ENCODE results near the gene STK32B.
"Not testable (repeated sequence)": the region's sequence is repeated elsewhere in the genome, so short reads cannot be mapped to it uniquely, and the experiment has no call there.

STK32B gene

DNA sequence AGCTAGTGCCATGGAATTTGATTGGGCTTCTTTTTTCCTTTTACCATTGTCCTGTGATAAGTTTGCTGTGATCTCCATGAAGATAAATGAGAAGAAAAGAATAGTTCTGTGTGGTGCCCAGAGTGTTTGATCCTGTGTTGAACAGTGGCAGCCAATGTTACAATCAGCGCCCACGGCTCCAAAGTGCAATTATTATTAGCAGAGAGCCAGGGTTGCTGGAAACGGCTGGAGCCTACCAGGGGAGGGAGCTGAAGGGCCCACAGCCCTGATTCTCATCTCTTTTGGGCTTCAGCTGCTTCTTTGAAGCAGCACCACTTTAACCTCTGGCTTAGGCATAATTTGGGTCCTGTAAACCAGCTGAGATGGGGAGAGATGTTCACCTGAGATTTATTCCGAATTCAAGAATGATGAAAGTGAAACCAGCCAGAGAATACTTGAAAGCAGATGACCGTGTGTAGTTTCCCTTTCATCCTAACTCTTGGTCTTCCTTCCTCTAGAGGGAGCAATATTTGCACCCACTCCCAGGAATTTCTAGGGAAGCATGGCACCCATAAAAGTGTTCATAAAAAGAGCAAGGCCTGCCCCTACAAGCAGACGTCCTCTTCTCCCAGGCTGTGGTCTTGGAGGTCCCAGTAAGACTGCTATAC, 358.8 kb downstream of the STK32B start:
- no peak for DNase-seq

- no peak for DNase-seq
Measured at GRCh38 chr4:5412296-5412695, 361.0 kb downstream of the STK32B start.

DNA sequence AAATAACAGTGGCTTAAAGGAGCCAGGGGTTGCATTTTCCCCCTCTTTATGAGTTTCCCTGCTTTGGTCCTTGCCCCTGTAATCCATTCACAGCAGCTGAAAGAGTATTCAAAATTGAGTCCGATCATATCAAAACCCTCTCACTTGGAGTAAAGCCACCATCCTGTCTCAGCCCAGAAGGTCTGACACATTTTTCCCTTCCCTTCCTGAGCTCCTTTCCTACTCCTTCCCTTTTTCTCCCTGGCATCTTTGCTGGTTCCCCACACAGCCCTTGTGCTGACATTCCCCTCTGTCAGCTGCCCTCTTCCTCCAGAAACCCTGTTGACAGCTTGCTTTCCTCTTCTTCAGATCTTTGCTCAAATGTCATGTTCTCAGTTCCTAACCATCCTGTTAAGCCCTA, 361.5 kb downstream of the STK32B start:
- no peak for DNase-seq

DNA sequence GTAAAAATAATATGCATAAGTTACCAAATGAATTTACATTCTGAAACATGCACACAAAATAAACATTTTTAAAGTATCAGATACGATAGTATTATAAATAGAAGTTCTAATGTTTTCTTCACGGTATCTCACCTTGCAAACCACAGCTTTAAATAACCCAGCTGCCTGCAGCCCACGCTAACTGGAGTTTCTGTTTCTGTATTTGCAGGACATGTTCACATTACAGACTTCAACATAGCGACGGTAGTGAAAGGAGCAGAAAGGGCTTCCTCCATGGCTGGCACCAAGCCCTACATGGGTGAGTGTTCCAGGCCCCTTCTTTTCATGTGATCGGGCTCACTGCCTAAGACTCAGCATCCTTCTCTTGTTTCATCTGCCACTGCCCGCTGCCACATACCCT, 365.4 kb downstream of the STK32B start:
- no peak for DNase-seq

GRCh38 chr4:5420266-5420665, 369.0 kb downstream of the STK32B start:
- DNase-seq: no peak

DNA sequence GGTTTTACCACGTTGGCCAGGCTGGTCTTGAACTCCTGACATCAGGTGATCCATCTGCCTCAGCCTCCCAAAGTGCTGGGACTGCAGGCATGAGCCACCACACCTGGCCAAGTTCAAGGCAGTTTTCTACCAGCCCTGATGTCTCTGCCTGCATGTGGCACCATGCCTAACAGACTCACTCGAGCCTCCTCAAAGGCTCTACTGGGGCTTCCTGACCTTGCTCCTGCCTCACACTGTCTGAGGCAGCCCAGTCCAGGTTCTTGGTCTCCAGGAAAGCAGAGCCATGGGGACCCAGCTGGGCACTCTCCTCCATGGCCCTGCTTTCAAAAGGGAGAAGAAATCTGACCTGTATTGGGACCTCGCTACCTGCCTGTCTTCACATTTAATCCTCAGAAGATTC, 370.1 kb downstream of the STK32B start:
- DNase-seq: no peak

DNA sequence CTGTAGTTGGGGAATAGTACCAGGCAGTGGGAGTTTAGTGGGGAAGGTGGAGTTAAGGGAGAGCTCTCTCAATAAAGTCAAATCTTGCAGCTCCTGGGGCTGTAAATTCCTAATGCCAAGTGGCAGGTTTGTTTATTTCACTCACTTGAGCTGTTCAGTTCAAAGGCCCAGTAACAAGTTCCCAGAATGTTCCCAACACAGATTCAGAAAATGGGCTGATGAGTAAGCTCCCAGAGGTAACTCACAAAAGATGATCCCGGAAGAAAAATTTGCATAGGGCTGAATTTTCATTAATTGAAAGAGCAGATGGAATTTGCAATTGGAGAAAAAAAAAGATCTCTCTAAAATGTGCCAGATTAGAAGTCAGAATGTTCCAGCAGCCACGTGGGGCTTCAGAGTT, 370.9 kb downstream of the STK32B start:
- no peak for DNase-seq

DNA sequence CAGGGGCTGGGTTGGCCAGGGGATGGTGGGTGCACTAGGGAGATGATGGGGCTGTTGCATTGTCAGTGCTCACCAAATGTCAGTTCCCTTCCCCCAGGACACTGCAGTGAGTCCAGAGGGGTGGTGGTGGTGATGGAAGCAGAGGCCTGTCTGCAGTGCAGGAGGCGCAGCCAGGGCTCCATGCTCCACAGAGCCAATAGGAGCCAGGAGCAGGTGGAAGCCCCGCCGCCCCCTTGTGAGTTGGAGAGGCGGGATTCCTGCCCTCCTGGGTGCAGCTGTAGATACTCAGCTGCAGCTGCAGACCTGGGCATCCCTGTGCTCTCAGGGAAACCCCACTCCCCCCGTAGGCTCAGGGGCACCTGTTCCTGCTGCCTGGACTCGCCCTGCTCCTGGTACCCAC, 372.4 kb downstream of the STK32B start:
- DNase-seq: no peak

DNA sequence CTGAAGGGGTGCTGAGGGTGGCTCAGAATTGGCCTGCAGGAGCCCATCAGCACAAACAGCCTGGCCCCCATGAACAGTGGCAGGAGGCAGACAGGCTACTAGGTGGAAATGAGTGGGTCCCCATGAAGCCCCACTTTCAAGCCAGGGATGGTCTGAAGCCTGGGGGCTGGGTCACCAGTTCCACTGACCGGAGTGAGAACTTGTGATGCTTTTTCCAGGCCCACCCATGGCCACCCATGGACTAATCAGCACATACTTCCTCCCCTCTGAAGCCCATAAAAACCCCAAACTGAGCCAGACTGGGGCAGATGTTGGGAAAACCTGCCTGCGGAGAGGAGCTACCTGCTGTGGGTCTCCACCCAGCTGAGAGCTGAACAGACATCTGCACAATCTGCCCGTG, 372.9 kb downstream of the STK32B start:
- no peak for DNase-seq

GRCh38 chr4:5424901-5425300, 373.6 kb downstream of the STK32B start:
- DNase-seq: no peak

- DNase-seq: no peak
Measured at GRCh38 chr4:5429747-5430146, 378.5 kb downstream of the STK32B start.

DNA sequence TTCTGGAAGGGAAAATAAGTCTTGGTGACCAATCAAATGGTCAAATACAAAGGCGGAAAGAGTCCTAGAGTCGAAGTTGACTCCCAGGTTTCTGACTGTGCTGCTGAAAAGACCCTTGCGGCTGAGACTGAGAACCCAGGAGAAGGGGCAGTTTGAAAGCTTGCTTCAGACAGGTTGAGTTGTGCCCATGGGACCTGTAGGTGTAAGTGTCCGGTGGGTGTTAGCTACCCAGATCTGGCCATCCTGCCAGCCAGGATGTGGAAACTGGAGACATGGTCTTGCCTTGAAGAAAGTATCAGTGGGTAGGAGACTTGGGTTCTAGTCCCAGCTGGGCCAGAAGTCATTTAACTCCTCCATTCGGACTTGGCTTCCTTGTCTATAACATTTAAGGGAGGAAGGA, 381.9 kb downstream of the STK32B start:
- DNase-seq: no peak

- no peak for DNase-seq
Measured at GRCh38 chr4:5435201-5435600, 383.9 kb downstream of the STK32B start.

DNA sequence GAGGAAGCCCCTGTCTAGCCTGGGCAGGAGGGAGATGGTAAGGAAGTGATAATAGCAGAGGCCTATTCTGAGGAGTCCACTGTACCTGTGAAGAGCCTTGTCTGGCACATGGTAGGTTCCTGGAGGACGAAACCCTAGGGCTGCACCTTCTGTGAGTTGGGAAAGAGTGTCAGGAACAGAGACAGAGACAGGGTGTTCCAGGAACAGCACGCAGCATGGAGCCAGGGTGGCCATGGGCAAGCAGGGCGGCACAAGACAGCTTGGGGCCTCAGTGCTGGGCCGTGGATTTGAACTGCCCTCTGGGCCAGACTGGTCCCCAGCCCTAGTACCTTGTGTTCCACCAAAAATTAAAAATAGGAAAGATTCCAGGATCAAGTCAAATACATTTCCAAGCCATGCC, 384.5 kb downstream of the STK32B start:
- DNase-seq: no peak

GRCh38 chr4:5443976-5444802, 392.9 kb downstream of the STK32B start:
- DNase-seq: not testable (repeated sequence)

DNA sequence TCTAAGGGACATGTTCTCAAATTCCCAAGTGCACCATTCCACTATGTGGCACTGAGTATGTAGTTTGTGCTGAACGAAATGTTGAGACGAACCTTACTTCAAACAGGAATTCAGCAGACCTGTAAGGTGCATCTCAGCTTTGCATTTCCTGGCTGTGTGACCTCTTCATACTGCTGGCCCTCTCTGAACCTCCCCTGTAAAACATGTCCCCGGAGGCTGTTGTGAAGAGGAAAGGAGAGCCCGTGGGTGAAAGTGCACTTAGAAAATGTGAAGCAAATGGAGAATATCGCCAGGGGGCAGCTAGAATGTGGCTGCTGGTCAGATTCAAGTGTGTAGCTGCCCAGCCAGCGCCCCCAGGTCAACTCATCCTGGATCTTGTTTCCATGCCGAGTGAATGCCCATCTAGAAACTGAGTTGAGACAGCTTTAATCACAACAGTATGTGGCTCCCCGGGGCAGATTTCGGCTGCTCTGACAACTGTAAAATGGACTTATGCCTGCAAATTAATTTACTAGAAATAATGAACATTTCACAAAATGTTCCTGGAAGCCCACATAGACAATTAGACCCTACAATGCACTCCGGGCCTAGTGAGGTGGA, 393.7 kb downstream of the STK32B start:
- no peak for DNase-seq

- DNase-seq: no peak
Measured at GRCh38 chr4:5446595-5447226, 395.4 kb downstream of the STK32B start.

DNA sequence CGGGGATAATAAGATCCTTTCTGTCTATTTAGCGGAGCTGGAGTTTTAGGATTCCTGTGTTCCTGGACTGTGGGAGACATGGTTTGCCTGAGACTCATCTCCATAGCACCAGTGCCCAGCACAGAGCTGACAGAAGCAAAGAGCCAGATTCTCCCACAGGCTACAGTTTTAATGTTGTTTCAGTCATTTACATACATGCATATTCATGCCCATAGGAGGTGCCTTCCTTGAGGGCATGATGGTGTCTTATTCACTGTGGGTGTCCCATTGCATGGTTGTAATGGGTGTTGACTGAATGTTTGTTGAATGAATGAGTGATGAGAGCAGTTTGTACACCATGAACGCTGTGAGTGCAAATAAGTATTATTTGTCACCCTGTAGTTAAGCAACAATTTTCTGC, 396.5 kb downstream of the STK32B start:
- DNase-seq: no peak

GRCh38 chr4:5448221-5448620, 396.9 kb downstream of the STK32B start:
- DNase-seq: no peak

GRCh38 chr4:5451243-5451642, 400.0 kb downstream of the STK32B start:
- no peak for DNase-seq

- DNase-seq: no peak
Measured at GRCh38 chr4:5452156-5452555, 400.9 kb downstream of the STK32B start.

GRCh38 chr4:5455003-5455585, 403.8 kb downstream of the STK32B start:
- no peak for DNase-seq

DNA sequence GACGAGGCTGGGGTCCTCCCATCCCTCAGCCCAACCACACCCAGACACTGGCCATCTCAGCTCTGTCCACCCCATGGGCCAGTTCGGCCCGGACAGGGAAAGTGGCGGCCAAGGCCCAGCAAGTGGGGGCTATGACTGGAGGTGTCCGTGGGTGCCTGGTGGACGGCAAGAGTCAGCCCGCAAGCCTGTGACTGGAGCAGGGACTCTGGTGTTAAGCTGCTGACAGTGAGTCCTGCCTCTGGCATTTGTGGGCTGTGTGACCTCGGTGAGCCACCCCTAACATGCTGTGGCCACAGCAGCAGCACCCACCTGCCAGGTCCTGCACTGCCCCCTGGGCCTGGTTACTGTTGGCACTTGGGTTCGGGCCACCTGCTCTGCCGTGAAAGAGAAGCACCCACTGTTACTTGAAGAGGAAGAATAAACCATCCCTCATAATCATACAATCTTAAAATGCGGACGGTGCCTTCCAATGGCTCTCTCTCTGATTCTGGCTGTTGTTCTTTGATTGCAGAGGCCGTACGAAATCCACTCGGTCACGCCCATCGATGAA, 405.1 kb downstream of the STK32B start:
- DNase-seq: no peak

All from NCI-H69 (cell line).